ENCODE data around the gene TP53.
A peak's percentile ranks its signal among the peaks of the same experiment; 100 is the strongest.

Gene TP53

GRCh38 chr17:7712111-7712771 lies 25.0 kb upstream of the TP53 start:
- H3K4me1 Mint-ChIP-seq (ENCODE audit: low read depth) = peaks cover 40% of the 10 kb centered on the region
- intact Hi-C loops (cut with micrococcal nuclease) = no loop called here
- no peaks in the 10 kb centered on the region for H3K36me3 Mint-ChIP-seq (ENCODE audit: low read depth)
- H3K9me3 Mint-ChIP-seq = peaks cover 8% of the 10 kb centered on the region
- H3K27me3 Mint-ChIP-seq = peaks cover 75% of the 10 kb centered on the region
- H3K27ac Mint-ChIP-seq = no peak overlapping the region
- H3K4me3 Mint-ChIP-seq = no peak overlapping the region

- Mint-ChIP-seq H3K27ac (peak overlapping the region; percentile 58), H3K4me3 (no peak overlapping the region), H3K36me3 (ENCODE audit: low read depth) (no peaks in the 10 kb centered on the region), H3K9me3 (peaks cover 8% of the 10 kb centered on the region), H3K27me3 (peaks cover 75% of the 10 kb centered on the region), H3K4me1 (ENCODE audit: low read depth) (peaks cover 30% of the 10 kb centered on the region)
- intact Hi-C loops (cut with micrococcal nuclease) = no loop called here
Measured at GRCh38 chr17:7711051-7711755, 23.9 kb upstream of the TP53 start.

GRCh38 chr17:7710301-7710700 lies 23.0 kb upstream of the TP53 start:
- H3K27ac Mint-ChIP-seq = no peak overlapping the region
- intact Hi-C loops (cut with micrococcal nuclease) = no loop called here
- H3K9me3 Mint-ChIP-seq = peaks cover 8% of the 10 kb centered on the region
- H3K36me3 Mint-ChIP-seq (ENCODE audit: low read depth) = no peaks in the 10 kb centered on the region
- no peak overlapping the region for H3K4me3 Mint-ChIP-seq
- peaks cover 73% of the 10 kb centered on the region for H3K27me3 Mint-ChIP-seq
- H3K4me1 Mint-ChIP-seq (ENCODE audit: low read depth) = peaks cover 34% of the 10 kb centered on the region

- peaks cover 8% of the 10 kb centered on the region for H3K9me3 Mint-ChIP-seq
- H3K36me3 Mint-ChIP-seq (ENCODE audit: low read depth) = no peaks in the 10 kb centered on the region
- H3K4me3 Mint-ChIP-seq = no peak overlapping the region
- intact Hi-C loops (cut with micrococcal nuclease) = no loop called here
- peaks cover 42% of the 10 kb centered on the region for H3K4me1 Mint-ChIP-seq (ENCODE audit: low read depth)
- H3K27ac Mint-ChIP-seq = no peak overlapping the region
- H3K27me3 Mint-ChIP-seq = peaks cover 71% of the 10 kb centered on the region
Measured at GRCh38 chr17:7709031-7709430, 21.7 kb upstream of the TP53 start.

- H3K4me3 Mint-ChIP-seq = no peak overlapping the region
- peaks cover 73% of the 10 kb centered on the region for H3K27me3 Mint-ChIP-seq
Measured at GRCh38 chr17:7707858-7708750, 20.8 kb upstream of the TP53 start.

GRCh38 chr17:7707446-7707845 lies 20.2 kb upstream of the TP53 start:
- Mint-ChIP-seq H3K36me3 (ENCODE audit: low read depth) (peaks cover 13% of the 10 kb centered on the region), H3K27ac (no peak overlapping the region), H3K4me3 (no peak overlapping the region), H3K4me1 (ENCODE audit: low read depth) (peaks cover 35% of the 10 kb centered on the region), H3K27me3 (peaks cover 69% of the 10 kb centered on the region), H3K9me3 (peaks cover 8% of the 10 kb centered on the region)
- intact Hi-C loops (cut with micrococcal nuclease) = no loop called here

More at GRCh38 chr17:7707858-7708750, 20.8 kb upstream of the TP53 start:
- H3K9me3 Mint-ChIP-seq = peaks cover 8% of the 10 kb centered on the region
- H3K27ac Mint-ChIP-seq = no peak overlapping the region
- peaks cover 35% of the 10 kb centered on the region for H3K4me1 Mint-ChIP-seq (ENCODE audit: low read depth)
- intact Hi-C loops (cut with micrococcal nuclease) = no loop called here
- peaks cover 6% of the 10 kb centered on the region for H3K36me3 Mint-ChIP-seq (ENCODE audit: low read depth)

- Mint-ChIP-seq H3K27ac (no peak overlapping the region), H3K4me3 (no peak overlapping the region), H3K27me3 (peaks cover 63% of the 10 kb centered on the region), H3K9me3 (peaks cover 8% of the 10 kb centered on the region), H3K36me3 (ENCODE audit: low read depth) (peaks cover 19% of the 10 kb centered on the region), H3K4me1 (ENCODE audit: low read depth) (peaks cover 35% of the 10 kb centered on the region)
- intact Hi-C loops (cut with micrococcal nuclease) = no loop called here
Measured at GRCh38 chr17:7706631-7707354, 19.5 kb upstream of the TP53 start.

GRCh38 chr17:7705269-7706255 lies 18.3 kb upstream of the TP53 start:
- Mint-ChIP-seq H3K9me3 (peaks cover under 1% of the 10 kb centered on the region), H3K4me3 (no peak overlapping the region), H3K4me1 (ENCODE audit: low read depth) (peaks cover 24% of the 10 kb centered on the region), H3K27me3 (peaks cover 58% of the 10 kb centered on the region), H3K27ac (no peak overlapping the region), H3K36me3 (ENCODE audit: low read depth) (peaks cover 31% of the 10 kb centered on the region)
- intact Hi-C loops (cut with micrococcal nuclease) = no loop called here

GRCh38 chr17:7704601-7705268 lies 17.4 kb upstream of the TP53 start, which contains the start of gene EFNB3:
TSS of gene EFNB3 (plus strand) at chr17:7705202. CDS start at chr17:7705599, 397 bp downstream.
- Mint-ChIP-seq H3K9me3 (no peaks in the 10 kb centered on the region), H3K4me3 (peak within 1 kb of the TSS; percentile 49), H3K27me3 (peaks cover 56% of the 10 kb centered on the region), H3K27ac (no peak within 1 kb of the TSS), H3K36me3 (ENCODE audit: low read depth) (peaks cover 34% of the 10 kb centered on the region), H3K4me1 (ENCODE audit: low read depth) (peaks cover 15% of the 10 kb centered on the region)
- intact Hi-C loops (cut with micrococcal nuclease) = no loop called here

GRCh38 chr17:7703584-7704479 lies 16.5 kb upstream of the TP53 start:
- H3K9me3 Mint-ChIP-seq = no peaks in the 10 kb centered on the region
- H3K4me1 Mint-ChIP-seq (ENCODE audit: low read depth) = peaks cover 14% of the 10 kb centered on the region
- intact Hi-C loops (cut with micrococcal nuclease) = no loop called here
- no peak overlapping the region for H3K27ac Mint-ChIP-seq
- peaks cover 53% of the 10 kb centered on the region for H3K27me3 Mint-ChIP-seq
- no peak overlapping the region for H3K4me3 Mint-ChIP-seq
- H3K36me3 Mint-ChIP-seq (ENCODE audit: low read depth) = peaks cover 34% of the 10 kb centered on the region

GRCh38 chr17:7702776-7703175 lies 15.5 kb upstream of the TP53 start:
- H3K4me1 Mint-ChIP-seq (ENCODE audit: low read depth) = peaks cover 14% of the 10 kb centered on the region
- intact Hi-C loops (cut with micrococcal nuclease) = no loop called here
- H3K36me3 Mint-ChIP-seq (ENCODE audit: low read depth) = peaks cover 34% of the 10 kb centered on the region
- H3K27me3 Mint-ChIP-seq = peaks cover 42% of the 10 kb centered on the region
- H3K4me3 Mint-ChIP-seq = no peak overlapping the region
- H3K9me3 Mint-ChIP-seq = no peaks in the 10 kb centered on the region
- H3K27ac Mint-ChIP-seq = no peak overlapping the region
